GM10248 (cell line): ENCODE data around the gene POLR3E.

ENCODE experiments used
- CTCF ChIA-PET: fragments of 300-600 bp; sonication (Branson Sonifier 250); formaldehyde crosslinking; extraction: SDS; loops from one replicate; lab custom pipeline; 2021; ENCODE audit warnings: antibody characterized with exemption; lab: Yijun Ruan, JAX
- POLR2A ChIA-PET: fragments of 350-650 bp; sonication (Branson Sonifier 250); formaldehyde crosslinking; extraction: SDS; loops from one replicate; lab custom pipeline; 2020; ENCODE audit warnings: antibody characterized with exemption; lab: Yijun Ruan, JAX
- DNase-seq: peaks from one replicate; pipeline ENCODE4 v3.0.0; 2012; ENCODE audit errors: extremely low spot score
- CTCF ChIP-seq: IDR thresholded peaks from 2 replicates; pipeline ENCODE4 v1.5.1; 2012; ENCODE audit warnings: mild to moderate bottlenecking, low read depth; ENCODE audit errors: extremely low read depth, missing control alignments, control extremely low read depth

Gene POLR3E

GRCh38 chr16:22297114-22297870, at the start of gene POLR3E:
Gene POLR3E, plus strand, starts transcription at chr16:22297409. Its CDS starts 5,560 bp downstream, at chr16:22302969.
- ChIA-PET CTCF (interaction anchor here (0.6 to 7.2 kb wide), 20 partner anchors 12 to 307 kb away, joined by 3 to 85 read pairs (median 5); partner anchors contain the start of gene EEF2K), POLR2A (no interaction called here)
- peak; percentile 96 for DNase-seq
- TF ChIP-seq CTCF = peak; percentile 97

- POLR2A ChIA-PET = no interaction called here
- CTCF ChIA-PET = no interaction called here
Observed at GRCh38 chr16:22250522-22250921, 46.7 kb upstream of the POLR3E start.

GRCh38 chr16:22252317-22252716, 44.9 kb upstream of the POLR3E start:
- POLR2A ChIA-PET = no interaction called here
- DNase-seq = no peak
- TF ChIP-seq CTCF = no peak
- CTCF ChIA-PET = interaction anchor here (1.0 to 1.9 kb wide), 4 partner anchors 10 to 48 kb away, joined by 3 to 7 read pairs (median 3); no protein-coding TSS in a partner anchor

More at GRCh38 chr16:22250522-22250921, 46.7 kb upstream of the POLR3E start:
- no peak for TF ChIP-seq CTCF
- DNase-seq = no peak

- POLR2A ChIA-PET = no interaction called here
- CTCF ChIA-PET = interaction anchor here (1.0 to 1.6 kb wide), 4 partner anchors 8 to 47 kb away, joined by 3 read pairs; no protein-coding TSS in a partner anchor
Observed at GRCh38 chr16:22253272-22253671, 43.9 kb upstream of the POLR3E start.

GRCh38 chr16:22255335-22255734, 41.9 kb upstream of the POLR3E start:
- no peak for TF ChIP-seq CTCF
- ChIA-PET CTCF (interaction anchor here (1.8 kb wide), 1 partner anchor 67 kb away, joined by 4 read pairs; no protein-coding TSS in a partner anchor), POLR2A (no interaction called here)
- DNase-seq = no peak

More at GRCh38 chr16:22253272-22253671, 43.9 kb upstream of the POLR3E start:
- TF ChIP-seq CTCF = no peak
- no peak for DNase-seq

- POLR2A ChIA-PET = no interaction called here
- no peak for TF ChIP-seq CTCF
- CTCF ChIA-PET = no interaction called here
- DNase-seq = no peak
Observed at GRCh38 chr16:22257440-22257839, 39.8 kb upstream of the POLR3E start.
